ENCODE measurements around the gene DIABLO. TPM values are rescaled to one million over a fixed set of nuclear protein-coding genes. Genes with fewer than 3 reads are reported as not detected.

DIABLO gene
- total and polyA plus RNA-seq, 2 donors (not counting 1 experiment from before 2014, with no cell fraction given) = 59.6 to 60.6 TPM

GRCh38 chr12:122187466-122187865 lies 38.4 kb downstream of the DIABLO start:
- H3K79me2 ChIP-seq (ENCODE audit: control insufficient read depth, insufficient read depth, low read length) = no peaks in the 10 kb centered on the region
- no peaks in the 10 kb centered on the region for H3K4me1 ChIP-seq (ENCODE audit: control insufficient read depth, extremely low read depth, insufficient read depth, low read length)
- no peak overlapping the region for H3K9ac ChIP-seq (ENCODE audit: insufficient read depth, low read length)
- no peak for TF ChIP-seq EZH2 (IDR thresholded peaks at IDR 0.05; ENCODE audit: low read length, missing control alignments)
- TF ChIP-seq, protein P1, sequence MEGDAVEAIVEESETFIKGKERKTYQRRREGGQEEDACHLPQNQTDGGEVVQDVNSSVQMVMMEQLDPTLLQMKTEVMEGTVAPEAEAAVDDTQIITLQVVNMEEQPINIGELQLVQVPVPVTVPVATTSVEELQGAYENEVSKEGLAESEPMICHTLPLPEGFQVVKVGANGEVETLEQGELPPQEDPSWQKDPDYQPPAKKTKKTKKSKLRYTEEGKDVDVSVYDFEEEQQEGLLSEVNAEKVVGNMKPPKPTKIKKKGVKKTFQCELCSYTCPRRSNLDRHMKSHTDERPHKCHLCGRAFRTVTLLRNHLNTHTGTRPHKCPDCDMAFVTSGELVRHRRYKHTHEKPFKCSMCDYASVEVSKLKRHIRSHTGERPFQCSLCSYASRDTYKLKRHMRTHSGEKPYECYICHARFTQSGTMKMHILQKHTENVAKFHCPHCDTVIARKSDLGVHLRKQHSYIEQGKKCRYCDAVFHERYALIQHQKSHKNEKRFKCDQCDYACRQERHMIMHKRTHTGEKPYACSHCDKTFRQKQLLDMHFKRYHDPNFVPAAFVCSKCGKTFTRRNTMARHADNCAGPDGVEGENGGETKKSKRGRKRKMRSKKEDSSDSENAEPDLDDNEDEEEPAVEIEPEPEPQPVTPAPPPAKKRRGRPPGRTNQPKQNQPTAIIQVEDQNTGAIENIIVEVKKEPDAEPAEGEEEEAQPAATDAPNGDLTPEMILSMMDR (conservative IDR thresholded peaks at IDR 0.05 in 1 of 2, IDR thresholded peaks at IDR 0.05 in 1 of 2; ENCODE audit: low read depth in 1 of 2, low read length in 2 of 2) = no peak
- no peaks in the 10 kb centered on the region for H3K9me3 ChIP-seq (ENCODE audit: control insufficient read depth, insufficient read depth, low read depth, low read length)
- no peak overlapping the region for H3K27ac ChIP-seq (ENCODE audit: insufficient read depth, low read length)
- H3K27me3 ChIP-seq (ENCODE audit: control insufficient read depth, insufficient read depth, low read length) = no peaks in the 10 kb centered on the region
- H3K4me2 ChIP-seq (ENCODE audit: extremely low read depth, insufficient read depth, low read length) = no peak overlapping the region
- no peaks in the 10 kb centered on the region for H3K36me3 ChIP-seq (ENCODE audit: control insufficient read depth, insufficient read depth, low read length)
- H2AFZ ChIP-seq (ENCODE audit: low read length) = no peak overlapping the region
- H3K4me3 ChIP-seq (replicated peaks in 1 of 4; ENCODE audit: control extremely low read depth in 1 of 4, insufficient read depth in 1 of 4, low read depth in 3 of 4, low read length in 4 of 4) = no peak overlapping the region
- no peaks in the 10 kb centered on the region for H4K20me1 ChIP-seq (ENCODE audit: control insufficient read depth, extremely low read depth, insufficient read depth, low read length)
- no peak for DNase-seq (ENCODE audit: low read depth in 2 of 2)

GRCh38 chr12:122185494-122186082 lies 40.3 kb downstream of the DIABLO start:
- no peak for DNase-seq (ENCODE audit: low read depth in 2 of 2)
- no peak overlapping the region for H3K4me2 ChIP-seq (ENCODE audit: extremely low read depth, insufficient read depth, low read length)
- H3K9me3 ChIP-seq (ENCODE audit: control insufficient read depth, insufficient read depth, low read depth, low read length) = no peaks in the 10 kb centered on the region

GRCh38 chr12:122185079-122185478 lies 40.8 kb downstream of the DIABLO start:
- Histone ChIP-seq H3K27me3 (ENCODE audit: control insufficient read depth, insufficient read depth, low read length) (no peaks in the 10 kb centered on the region), H3K4me1 (ENCODE audit: control insufficient read depth, extremely low read depth, insufficient read depth, low read length) (peaks cover 2% of the 10 kb centered on the region), H3K4me2 (ENCODE audit: extremely low read depth, insufficient read depth, low read length) (no peak overlapping the region), H2AFZ (ENCODE audit: low read length) (no peak overlapping the region), H3K4me3 (replicated peaks in 1 of 4; ENCODE audit: control extremely low read depth in 1 of 4, insufficient read depth in 1 of 4, low read depth in 3 of 4, low read length in 4 of 4) (no peak overlapping the region), H3K79me2 (ENCODE audit: control insufficient read depth, insufficient read depth, low read length) (no peaks in the 10 kb centered on the region), H3K27ac (ENCODE audit: insufficient read depth, low read length) (no peak overlapping the region), H3K9ac (ENCODE audit: insufficient read depth, low read length) (no peak overlapping the region), H3K9me3 (ENCODE audit: control insufficient read depth, insufficient read depth, low read depth, low read length) (no peaks in the 10 kb centered on the region), H4K20me1 (ENCODE audit: control insufficient read depth, extremely low read depth, insufficient read depth, low read length) (no peaks in the 10 kb centered on the region), H3K36me3 (ENCODE audit: control insufficient read depth, insufficient read depth, low read length) (no peaks in the 10 kb centered on the region)
- TF ChIP-seq EZH2 (IDR thresholded peaks at IDR 0.05; ENCODE audit: low read length, missing control alignments) = no peak
- TF ChIP-seq, protein P1 (conservative IDR thresholded peaks at IDR 0.05 in 1 of 2, IDR thresholded peaks at IDR 0.05 in 1 of 2; ENCODE audit: low read depth in 1 of 2, low read length in 2 of 2) = no peak
- no peak for DNase-seq (ENCODE audit: low read depth in 2 of 2)

More at GRCh38 chr12:122185494-122186082, 40.3 kb downstream of the DIABLO start:
- Histone ChIP-seq H4K20me1 (ENCODE audit: control insufficient read depth, extremely low read depth, insufficient read depth, low read length) (no peaks in the 10 kb centered on the region), H3K27me3 (ENCODE audit: control insufficient read depth, insufficient read depth, low read length) (no peaks in the 10 kb centered on the region), H3K4me1 (ENCODE audit: control insufficient read depth, extremely low read depth, insufficient read depth, low read length) (peaks cover 2% of the 10 kb centered on the region), H3K9ac (ENCODE audit: insufficient read depth, low read length) (no peak overlapping the region), H3K79me2 (ENCODE audit: control insufficient read depth, insufficient read depth, low read length) (no peaks in the 10 kb centered on the region), H3K4me3 (replicated peaks in 1 of 4; ENCODE audit: control extremely low read depth in 1 of 4, insufficient read depth in 1 of 4, low read depth in 3 of 4, low read length in 4 of 4) (no peak overlapping the region), H3K36me3 (ENCODE audit: control insufficient read depth, insufficient read depth, low read length) (no peaks in the 10 kb centered on the region), H2AFZ (ENCODE audit: low read length) (no peak overlapping the region), H3K27ac (ENCODE audit: insufficient read depth, low read length) (no peak overlapping the region)
- no peak for TF ChIP-seq EZH2 (IDR thresholded peaks at IDR 0.05; ENCODE audit: low read length, missing control alignments)
- TF ChIP-seq, protein P1 (conservative IDR thresholded peaks at IDR 0.05 in 1 of 2, IDR thresholded peaks at IDR 0.05 in 1 of 2; ENCODE audit: low read depth in 1 of 2, low read length in 2 of 2) = no peak

Data from fibroblast of lung (primary cell).